Endothelial cell of umbilical vein (primary cell): Measurements from ENCODE around the gene ITPRID1. TPM values are rescaled to one million over a fixed set of nuclear protein-coding genes. Genes with fewer than 3 reads are reported as not detected.

ENCODE experiments used
- BruUV-seq: library from RNA; stranded (reverse); fragments of 400-500 nt; replicated peaks from 2 replicates; lab custom pipeline; 2021; lab: Mats Ljungman, UMichigan
- CTCF ChIA-PET: fragments of 300-600, 350-600 bp; sonication (Branson Sonifier 250); formaldehyde crosslinking; loops from one replicate; lab custom pipeline; 2021; ENCODE audit warnings: antibody characterized with exemption, inconsistent platforms; lab: Charles Lee
- POLR2A ChIA-PET: fragments of 300-600, 350-600 bp; sonication (Branson Sonifier 250); formaldehyde crosslinking; loops from one replicate; lab custom pipeline; 2021; ENCODE audit warnings: antibody characterized with exemption, inconsistent platforms; lab: Charles Lee
- DNase-seq: peaks from one replicate; pipeline ENCODE4 v3.0.0-alpha.2; 2011; ENCODE audit warnings: low read depth, low spot score
- FAIRE-seq: peaks from 2 replicates; lab custom pipeline; 2011; peaks lifted over from hg19 to GRCh38; lab: Jason Lieb, UNC
- H2AFZ ChIP-seq: 2 replicates; pipeline ENCODE4 v1.6.0; 2012; ENCODE audit warnings: low read depth, low read length, control low read depth, inconsistent platforms
- H3K27ac ChIP-seq: 2 replicates; pipeline ENCODE4 v1.5.1; 2011; ENCODE audit warnings: low read depth, mild to moderate bottlenecking, control low read depth, low read length, moderate library complexity; ENCODE audit not compliant: insufficient read depth
- H3K27me3 ChIP-seq, 2 experiments: 2 replicates each; pipeline versions ENCODE4 v1.6.0 to v1.6.1; 2011; ENCODE audit warnings: low read length in 2 of 2, mixed read lengths in 1 of 2; ENCODE audit not compliant: control insufficient read depth in 2 of 2, insufficient read depth in 2 of 2
- H3K36me3 ChIP-seq, 2 experiments: 2 replicates in 1 of 2; 3 replicates in 1 of 2; pipeline ENCODE4 v1.5.1; 2011; ENCODE audit warnings: low read length in 2 of 2, mild to moderate bottlenecking in 1 of 2, moderate library complexity in 1 of 2; ENCODE audit not compliant: control insufficient read depth in 2 of 2, insufficient read depth in 2 of 2; ENCODE audit errors: extremely low read depth in 1 of 2
- H3K4me1 ChIP-seq: 3 replicates; pipeline ENCODE4 v1.5.1; 2011; ENCODE audit warnings: mild to moderate bottlenecking, low read length; ENCODE audit not compliant: control insufficient read depth, insufficient read depth; ENCODE audit errors: extremely low read depth
- H3K4me2 ChIP-seq: 2 replicates; pipeline ENCODE4 v1.6.1; 2011; ENCODE audit warnings: low read length, control low read depth, mixed read lengths; ENCODE audit not compliant: insufficient read depth
- H3K4me3 ChIP-seq, 3 experiments: fragments of 200-600 bp in 1 of 3; sonication (generic), shearing (Covaris generic) in 1 of 3; replicated peaks in 1 of 3; 2 replicates each; pipeline ENCODE4 v1.5.1; 2011 to 2016; ENCODE audit warnings: control low read depth in 3 of 3, low read length in 3 of 3, mild to moderate bottlenecking in 2 of 3, inconsistent platforms in 1 of 3, low read depth in 1 of 3, moderate library complexity in 1 of 3; ENCODE audit not compliant: insufficient read depth in 1 of 3
- H3K79me2 ChIP-seq: 2 replicates; pipeline ENCODE4 v1.6.0; 2012; ENCODE audit warnings: low read length, inconsistent platforms; ENCODE audit not compliant: control insufficient read depth, insufficient read depth
- H3K9ac ChIP-seq: replicated peaks from 2 replicates; pipeline ENCODE3; 2011; ENCODE audit warnings: low read length, control low read depth; ENCODE audit not compliant: insufficient read depth; ENCODE audit errors: extremely low read depth
- H3K9me1 ChIP-seq: replicated peaks from 3 replicates; pipeline ENCODE4 v1.6.0; 2011; ENCODE audit warnings: mild to moderate bottlenecking, low read length; ENCODE audit not compliant: control insufficient read depth, insufficient read depth; ENCODE audit errors: extremely low read depth
- H3K9me3 ChIP-seq: replicated peaks from 2 replicates; pipeline ENCODE4 v1.5.1; 2012; ENCODE audit warnings: low read length, inconsistent platforms; ENCODE audit not compliant: control insufficient read depth, insufficient read depth
- H4K20me1 ChIP-seq: replicated peaks from 2 replicates; pipeline ENCODE3; 2011; ENCODE audit warnings: mild to moderate bottlenecking, low read length; ENCODE audit not compliant: control insufficient read depth, insufficient read depth; ENCODE audit errors: extremely low read depth
- EZH2 ChIP-seq: IDR thresholded peaks from 2 replicates; pipeline ENCODE4 v1.6.1; 2012; ENCODE audit warnings: borderline replicate concordance, low read depth, mild to moderate bottlenecking, moderate library complexity, low read length, inconsistent platforms; ENCODE audit not compliant: severe bottlenecking
- FOS ChIP-seq: IDR thresholded peaks from 2 replicates; pipeline ENCODE4 v1.6.1; 2011; ENCODE audit warnings: mild to moderate bottlenecking, low read length, moderate library complexity, borderline replicate concordance; ENCODE audit not compliant: insufficient read depth
- GATA2 ChIP-seq: IDR thresholded peaks from 2 replicates; pipeline ENCODE4 v1.7.0; 2011; ENCODE audit warnings: low read depth, mild to moderate bottlenecking, moderate library complexity, mixed read lengths, low read length; ENCODE audit not compliant: insufficient read length, insufficient read depth
- JUN ChIP-seq: IDR thresholded peaks from 2 replicates; pipeline ENCODE4 v1.6.1; 2011; ENCODE audit warnings: borderline replicate concordance, low read depth; ENCODE audit not compliant: insufficient read length, insufficient read depth
- MYC ChIP-seq: IDR thresholded peaks from one replicate; pipeline ENCODE4 v1.6.1; 2011; ENCODE audit warnings: mild to moderate bottlenecking, low read depth, low read length
- POLR2A ChIP-seq: IDR thresholded peaks from 2 replicates; pipeline ENCODE4 v1.6.1; 2012; ENCODE audit warnings: low read depth, mild to moderate bottlenecking, control low read depth, low read length
- POLR2AphosphoS5 ChIP-seq: IDR thresholded peaks from 2 replicates; pipeline ENCODE4 v1.6.1; 2012; ENCODE audit warnings: low read depth, mild to moderate bottlenecking, control low read depth, low read length, moderate library complexity; ENCODE audit not compliant: insufficient read depth
- dilution Hi-C: fragments of 300-500 bp; cut with MboI; formaldehyde crosslinking; loops from one replicate; pipeline ENCODE4 v1.15.0; 2019; ENCODE audit warnings: low sequenced_read_pairs; ENCODE audit not compliant: extremely low pct_ligation_motif_present
- intact Hi-C: fragments of 100-400 bp; cut with micrococcal nuclease; formaldehyde crosslinking; loops from one replicate; pipeline ENCODE4 v1.10.0; 2022
- polyA plus RNA-seq, 4 experiments: library from polyadenylated mRNA; depleted of rRNA in 3 of 4; stranded (reverse) in 3 of 4; unstranded in 1 of 4; fragments of >200 nt; gene quantifications; 2 replicates each; pipeline versions ENCODE4 v1.2.1 to v1.2.3, GENCODE V29; 2011 to 2012; ENCODE audit warnings: missing spikeins in 1 of 4
- total RNA-seq: library from RNA; stranded (reverse); gene quantifications from 2 replicates; pipeline ENCODE4 v1.2.3, GENCODE V29; 2021
- TF ChIP-seq, protein P1 (sequence below): IDR thresholded peaks from 2 replicates; pipeline ENCODE4 v1.6.1; 2011; ENCODE audit not compliant: insufficient read depth, insufficient read length
- TF ChIP-seq, protein P2 (sequence below), 2 donors: IDR thresholded peaks; 1 replicate in 1 of 2; 2 replicates in 1 of 2; pipeline ENCODE4 v1.5.1; 2011; ENCODE audit warnings: low read length in 2 of 2, mild to moderate bottlenecking in 2 of 2, moderate library complexity in 2 of 2, control low read depth in 1 of 2, inconsistent platforms in 1 of 2, low read depth in 1 of 2; ENCODE audit not compliant: insufficient read depth in 1 of 2; ENCODE audit errors: extremely low read depth in 1 of 2

The ITPRID1 gene
- total and polyA plus RNA-seq, 2 donors (not counting 3 experiments of a cell fraction or from before 2014, with no cell fraction given) = not detected

DNA sequence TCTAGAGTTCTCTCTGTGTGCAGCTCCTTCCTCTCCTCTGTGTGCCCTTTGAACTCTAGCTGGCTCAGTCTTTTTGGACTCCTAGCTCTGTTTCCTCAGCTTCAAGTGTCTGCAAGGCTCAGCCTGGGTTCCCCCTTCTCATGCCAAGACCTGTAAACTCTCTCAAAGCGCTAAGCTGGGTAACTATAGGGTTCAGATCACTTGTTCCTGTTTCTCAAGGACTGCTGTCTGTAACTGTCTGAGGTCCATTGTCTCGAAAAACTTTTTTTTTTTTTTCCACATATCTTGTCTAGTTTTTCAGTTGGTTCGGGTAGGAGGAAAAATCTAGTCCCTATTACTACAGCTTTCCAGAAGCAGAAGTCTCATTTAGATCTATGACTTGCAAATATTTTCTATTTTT, 126.5 kb downstream of the ITPRID1 start:
- FAIRE-seq (no peak), DNase-seq (no peak)
- Histone ChIP-seq H3K4me3 (no peak overlapping the region), H3K27ac (no peak overlapping the region), H4K20me1 (no peaks in the 10 kb centered on the region), H3K9me1 (no peaks in the 10 kb centered on the region), H3K9me3 (no peaks in the 10 kb centered on the region), H3K79me2 (no peaks in the 10 kb centered on the region), H3K9ac (no peak overlapping the region), H2AFZ (no peak overlapping the region), H3K27me3 (no peaks in the 10 kb centered on the region), H3K36me3 (no peaks in the 10 kb centered on the region), H3K4me2 (no peak overlapping the region), H3K4me1 (no peaks in the 10 kb centered on the region)
- POLR2A ChIA-PET = no interaction called here
- BruUV-seq = no TSS peak
- dilution Hi-C loops = no loop called here
- intact Hi-C loops = no loop called here
- TF ChIP-seq POLR2AphosphoS5 (no peak), GATA2 (no peak), JUN (no peak), POLR2A (no peak), MYC (no peak), FOS (no peak), EZH2 (no peak)
- TF ChIP-seq, protein P1, sequence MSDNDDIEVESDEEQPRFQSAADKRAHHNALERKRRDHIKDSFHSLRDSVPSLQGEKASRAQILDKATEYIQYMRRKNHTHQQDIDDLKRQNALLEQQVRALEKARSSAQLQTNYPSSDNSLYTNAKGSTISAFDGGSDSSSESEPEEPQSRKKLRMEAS = no peak
- TF ChIP-seq, protein P2, sequence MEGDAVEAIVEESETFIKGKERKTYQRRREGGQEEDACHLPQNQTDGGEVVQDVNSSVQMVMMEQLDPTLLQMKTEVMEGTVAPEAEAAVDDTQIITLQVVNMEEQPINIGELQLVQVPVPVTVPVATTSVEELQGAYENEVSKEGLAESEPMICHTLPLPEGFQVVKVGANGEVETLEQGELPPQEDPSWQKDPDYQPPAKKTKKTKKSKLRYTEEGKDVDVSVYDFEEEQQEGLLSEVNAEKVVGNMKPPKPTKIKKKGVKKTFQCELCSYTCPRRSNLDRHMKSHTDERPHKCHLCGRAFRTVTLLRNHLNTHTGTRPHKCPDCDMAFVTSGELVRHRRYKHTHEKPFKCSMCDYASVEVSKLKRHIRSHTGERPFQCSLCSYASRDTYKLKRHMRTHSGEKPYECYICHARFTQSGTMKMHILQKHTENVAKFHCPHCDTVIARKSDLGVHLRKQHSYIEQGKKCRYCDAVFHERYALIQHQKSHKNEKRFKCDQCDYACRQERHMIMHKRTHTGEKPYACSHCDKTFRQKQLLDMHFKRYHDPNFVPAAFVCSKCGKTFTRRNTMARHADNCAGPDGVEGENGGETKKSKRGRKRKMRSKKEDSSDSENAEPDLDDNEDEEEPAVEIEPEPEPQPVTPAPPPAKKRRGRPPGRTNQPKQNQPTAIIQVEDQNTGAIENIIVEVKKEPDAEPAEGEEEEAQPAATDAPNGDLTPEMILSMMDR (IDR thresholded peaks at IDR 0.05; ENCODE audit: extremely low read depth in 1 of 2, insufficient read depth in 1 of 2, low read depth in 1 of 2, low read length in 2 of 2) = no peak
- CTCF ChIA-PET = interaction anchor here (1.1 to 1.6 kb wide), 2 partner anchors 197 to 524 kb away, joined by 3 read pairs; no protein-coding TSS in a partner anchor
